HG02840 (cell line): ENCODE measurements around the gene KDM5A.

ENCODE experiments used
- ATAC-seq: cut with Tn5 transposase; IDR thresholded peaks from one replicate; pipeline ENCODE4 v1.9.1; 2021; ENCODE audit warnings: mild to moderate bottlenecking, moderate library complexity, moderate number of reproducible peaks; ENCODE audit not compliant: unreplicated experiment, low FRiP score

Gene KDM5A

DNA sequence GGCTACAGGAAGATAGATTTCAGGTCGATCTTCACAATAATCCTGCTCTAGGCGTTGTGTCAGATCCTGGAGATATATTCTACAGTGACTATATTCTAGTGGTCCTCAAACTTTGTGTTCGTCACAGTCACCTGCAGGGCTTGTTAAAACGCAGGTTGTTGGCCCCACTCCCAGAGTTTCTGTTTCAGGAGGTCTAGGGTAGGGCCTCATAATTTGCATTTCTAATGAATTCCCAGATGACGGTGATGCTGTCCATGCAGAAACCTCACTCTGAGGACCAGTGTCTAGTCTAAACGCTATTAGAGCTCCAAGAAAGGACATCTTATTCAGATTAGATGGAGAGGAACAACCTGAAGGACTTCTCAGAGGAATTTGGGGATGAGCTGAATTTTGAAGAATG lies 113.3 kb downstream of the KDM5A start:
- no peak for ATAC-seq

DNA sequence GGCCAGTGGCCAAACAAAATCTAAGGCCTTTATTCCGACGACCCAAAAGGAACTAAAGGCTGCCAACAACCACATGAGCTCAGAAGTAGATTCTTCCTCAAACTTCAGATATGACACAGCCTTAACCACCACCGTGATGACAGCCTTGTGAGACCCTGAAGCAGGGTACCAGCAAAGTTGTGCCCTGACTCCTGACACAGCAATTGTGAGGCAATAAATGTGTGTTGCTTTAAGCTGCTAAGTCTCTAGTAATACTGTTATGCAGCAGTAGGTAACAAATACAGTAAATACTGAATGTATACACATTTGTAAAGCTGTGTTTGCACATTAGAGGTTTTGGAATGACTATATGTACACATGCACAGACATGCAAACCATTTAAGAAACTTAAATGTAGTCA lies 115.7 kb downstream of the KDM5A start:
- ATAC-seq = no peak

DNA sequence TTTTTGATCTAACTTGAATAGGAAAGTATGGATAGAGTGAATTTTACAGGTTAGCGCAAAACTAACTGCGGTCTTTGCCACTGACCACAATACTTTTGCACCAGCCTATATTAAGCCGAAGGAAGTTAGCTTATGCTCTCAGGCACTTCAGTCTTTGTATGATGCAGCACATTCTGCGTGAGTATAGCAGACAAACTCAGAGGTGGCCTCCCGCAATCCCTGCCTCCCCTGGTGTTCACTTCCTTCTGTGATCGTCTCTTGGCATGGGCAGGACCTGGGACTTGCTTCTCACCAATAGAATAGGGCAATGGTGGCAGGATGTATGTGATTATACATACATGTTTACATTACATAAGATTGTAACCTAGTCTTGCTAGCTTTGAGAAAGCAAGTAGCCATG lies 116.2 kb downstream of the KDM5A start:
- no peak for ATAC-seq

DNA sequence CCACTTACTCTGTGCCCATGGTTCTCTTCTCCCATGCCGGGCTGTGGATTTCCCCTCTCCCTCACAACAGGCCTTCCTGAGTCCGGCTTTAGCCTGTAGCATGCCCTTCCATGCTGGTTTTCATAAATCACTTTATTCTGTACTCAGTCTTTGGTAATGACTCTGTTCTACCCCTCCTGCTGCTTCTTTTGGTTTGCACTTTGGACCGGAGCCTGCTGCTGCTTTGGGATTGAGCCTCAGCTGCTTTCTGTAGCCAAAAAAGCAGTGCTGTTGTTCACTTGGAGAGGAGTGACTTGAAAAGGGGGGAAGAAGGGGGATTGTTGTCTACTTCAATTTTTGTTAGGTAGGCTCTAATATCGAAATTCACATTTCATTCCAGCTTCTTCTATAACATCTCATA lies 118.0 kb downstream of the KDM5A start:
- ATAC-seq = no peak

GRCh38 chr12:269191-269590 lies 119.9 kb downstream of the KDM5A start:
- ATAC-seq = no peak

DNA sequence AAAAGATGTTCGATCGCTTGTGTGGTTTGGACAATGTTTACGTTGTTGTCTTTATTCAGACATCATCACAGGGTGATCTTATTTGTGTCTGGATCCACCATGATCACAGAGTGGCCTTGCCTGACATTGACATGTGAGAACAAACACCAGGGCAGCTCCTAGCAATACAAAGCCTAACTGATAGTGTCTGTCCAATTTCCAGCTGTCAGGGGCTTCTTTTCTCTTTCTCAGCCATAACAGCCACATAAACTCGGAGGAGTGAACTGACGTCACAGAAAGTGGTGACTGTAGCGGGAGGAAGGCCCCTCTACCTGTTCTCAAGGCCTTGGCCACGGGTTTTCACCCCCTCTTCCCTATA lies 120.7 kb downstream of the KDM5A start:
- no peak for ATAC-seq

- no peak for ATAC-seq
These were observed 121.3 kb downstream of the KDM5A start for GRCh38 chr12:267581-268482.

- no peak for ATAC-seq
These were observed 124.0 kb downstream of the KDM5A start for GRCh38 chr12:265096-265495.

GRCh38 chr12:264269-264668 lies 124.9 kb downstream of the KDM5A start:
- ATAC-seq = no peak

GRCh38 chr12:263574-263973 lies 125.5 kb downstream of the KDM5A start:
- no peak for ATAC-seq

DNA sequence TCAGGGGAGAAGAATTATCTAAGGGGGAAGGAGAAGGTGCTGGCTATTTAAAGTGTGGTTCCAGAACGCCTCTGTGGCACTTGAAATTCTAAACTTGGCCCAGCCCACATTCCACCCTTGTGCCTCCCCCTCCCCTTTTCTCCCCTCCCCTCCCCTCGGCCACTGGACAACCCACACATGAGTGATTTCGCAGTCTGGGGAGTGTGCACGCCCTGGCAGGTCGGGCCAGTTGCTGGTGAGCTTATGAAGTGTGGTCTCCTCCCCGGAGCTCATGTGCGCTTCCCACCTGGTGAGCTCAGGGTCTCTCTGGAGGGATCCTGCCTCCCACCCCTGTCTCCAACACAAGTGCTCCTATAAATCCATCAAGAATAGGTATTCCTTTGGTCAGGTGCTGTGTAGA lies 126.3 kb downstream of the KDM5A start, which contains the start of gene SLC6A13:
Gene SLC6A13, minus strand, starts transcription at position 20 of the 400 bp plus-strand sequence. CDS start 2,784 bp downstream, outside the sequence.
- no peak for ATAC-seq

DNA sequence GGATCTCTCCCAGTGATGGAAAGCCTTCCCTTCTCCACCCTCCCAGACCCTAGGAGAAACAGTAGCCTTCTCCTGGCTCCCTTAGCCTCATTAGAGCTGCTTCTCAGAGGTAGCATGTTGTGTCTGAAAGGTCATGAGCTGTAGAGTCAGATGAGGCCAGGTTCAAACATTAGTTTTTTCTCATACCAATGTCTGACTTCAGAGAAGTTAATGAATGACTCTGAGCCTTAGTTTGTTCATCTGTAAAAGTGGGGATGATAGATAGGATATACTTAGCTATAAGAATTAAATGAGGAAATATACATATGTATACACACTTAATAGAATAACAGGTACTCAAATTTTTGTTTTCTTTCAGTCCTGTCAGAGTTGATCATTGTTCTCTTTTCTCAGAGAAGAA lies 127.0 kb downstream of the KDM5A start:
- ATAC-seq = no peak

GRCh38 chr12:257521-258321 lies 131.4 kb downstream of the KDM5A start:
- ATAC-seq = no peak

- ATAC-seq = no peak
These were observed 132.2 kb downstream of the KDM5A start for GRCh38 chr12:256958-257357.

DNA sequence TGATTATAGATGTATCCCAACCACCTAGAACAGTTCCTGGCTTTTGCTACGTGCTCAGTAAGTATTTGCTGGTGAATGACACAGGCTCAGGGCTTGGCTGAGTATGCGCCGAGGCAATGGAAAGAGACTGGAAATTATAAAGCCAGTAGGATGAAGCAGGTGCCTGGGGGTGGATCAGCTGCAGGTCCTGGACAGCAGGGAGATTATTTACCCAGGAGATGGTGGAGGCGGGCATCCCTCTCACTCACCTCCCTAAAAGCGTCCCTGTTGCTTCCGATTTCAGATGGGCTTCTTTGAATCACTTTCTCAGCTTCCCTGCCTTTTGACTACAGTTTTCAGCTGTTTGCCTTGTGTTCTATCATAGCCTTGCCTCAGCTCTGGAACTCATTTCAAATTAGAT lies 132.9 kb downstream of the KDM5A start:
- ATAC-seq = no peak

- ATAC-seq = no peak
These were observed 134.2 kb downstream of the KDM5A start for GRCh38 chr12:254912-255311.

GRCh38 chr12:254039-254438 lies 135.1 kb downstream of the KDM5A start:
- no peak for ATAC-seq

DNA sequence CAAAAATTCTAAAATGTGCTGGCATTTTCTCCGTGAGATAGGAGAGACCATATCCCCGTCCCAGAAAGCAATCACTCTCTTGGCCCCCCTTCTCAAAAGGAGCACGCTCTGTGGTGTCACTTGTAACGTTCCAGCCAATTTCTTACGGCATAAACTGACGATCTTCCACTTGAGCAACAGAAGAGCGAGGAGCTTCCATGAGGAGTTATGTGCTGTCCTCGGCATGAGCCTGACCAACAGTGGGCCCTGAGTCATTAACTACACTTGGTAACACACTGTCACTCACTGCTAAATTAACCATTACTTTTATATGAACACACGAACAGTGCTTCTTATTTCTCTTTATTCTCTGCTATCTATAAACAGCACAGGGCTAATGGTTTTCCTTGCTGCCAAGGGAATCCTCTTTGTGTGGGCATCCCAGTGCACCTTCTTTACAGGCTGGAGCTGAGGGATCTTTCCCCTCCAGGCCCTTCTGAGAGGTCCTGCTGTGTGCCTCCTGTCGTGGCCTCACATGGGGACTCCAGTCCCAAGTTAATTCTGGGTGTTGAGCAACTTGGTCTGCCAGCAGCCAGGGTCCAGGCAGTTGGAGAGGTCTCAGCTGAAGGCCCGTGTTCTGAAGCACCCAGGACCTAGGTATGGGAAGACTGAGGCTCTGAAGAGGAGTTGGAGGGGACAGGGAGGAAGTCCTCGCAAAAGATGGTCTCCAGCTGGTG lies 135.8 kb downstream of the KDM5A start:
- ATAC-seq = no peak

DNA sequence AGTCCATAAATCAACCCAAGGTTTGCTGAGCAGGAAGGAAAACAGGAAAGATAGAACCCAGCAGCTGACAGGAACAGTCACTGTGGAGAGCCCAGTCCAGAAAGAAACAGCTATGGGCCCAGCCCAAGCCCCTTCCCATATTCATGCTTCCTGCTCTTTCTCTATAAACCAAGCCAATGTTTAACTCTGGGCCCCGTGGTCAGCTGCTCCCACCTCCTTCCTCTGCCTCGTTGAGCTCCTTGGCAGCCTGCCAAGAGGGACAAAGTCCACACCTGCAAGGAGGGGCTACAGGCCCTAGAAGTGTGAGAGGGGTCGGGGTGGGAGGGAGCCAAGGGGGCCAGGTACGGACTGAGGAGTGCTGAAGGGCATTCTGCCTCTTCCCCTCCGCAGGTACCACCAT lies 136.5 kb downstream of the KDM5A start:
- no peak for ATAC-seq

- ATAC-seq = no peak
These were observed 141.8 kb downstream of the KDM5A start for GRCh38 chr12:247271-247670.

- ATAC-seq = no peak
These were observed 145.7 kb downstream of the KDM5A start for GRCh38 chr12:243381-243780.
